ENCODE measurements around the gene PDE11A.

The PDE11A gene

DNA sequence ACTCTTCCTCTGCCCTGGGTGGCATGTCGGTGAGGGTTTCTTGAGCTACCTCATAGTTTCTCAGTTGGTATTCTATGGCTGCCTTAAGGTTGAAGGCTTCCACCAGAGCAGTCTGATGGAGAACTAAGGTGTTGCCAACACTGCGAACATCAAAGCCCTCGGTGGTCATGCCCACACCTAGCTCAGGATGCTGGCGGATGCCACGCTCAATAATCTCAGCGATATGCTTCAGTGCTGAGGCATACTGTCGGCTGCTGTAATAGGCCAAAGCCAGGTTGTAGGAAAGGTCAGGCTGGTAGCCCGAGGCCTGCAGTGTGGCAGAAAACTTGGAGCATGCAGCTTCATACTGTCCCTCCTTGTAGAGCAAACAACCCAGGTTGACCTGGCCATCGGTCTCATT, 454.7 kb downstream of the PDE11A start:
- DNase-seq = no peak

GRCh38 chr2:177616731-177617130, 455.8 kb downstream of the PDE11A start:
- no peak for DNase-seq

- DNase-seq = no peak
These were observed 456.5 kb downstream of the PDE11A start for GRCh38 chr2:177616066-177616465.

DNA sequence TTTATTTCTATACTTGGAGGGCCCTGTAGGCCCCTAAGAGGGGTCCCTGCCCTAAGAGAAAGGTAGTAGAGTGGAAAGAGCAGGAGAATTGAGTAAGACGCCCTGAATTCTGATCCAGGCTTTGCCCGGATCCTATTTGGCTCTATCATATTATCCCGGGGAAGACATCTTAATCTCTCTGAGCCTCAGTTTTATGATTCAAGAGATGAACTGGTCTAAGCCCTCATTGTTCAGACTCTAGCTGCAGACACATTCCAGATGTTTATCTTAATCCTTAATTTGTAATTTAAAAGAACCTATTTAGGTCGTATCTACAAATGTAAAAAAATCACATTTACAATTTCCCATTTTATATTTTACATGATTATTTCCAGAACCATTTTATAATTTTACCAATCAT, 459.9 kb downstream of the PDE11A start:
- no peak for DNase-seq

GRCh38 chr2:177611310-177611886, 461.2 kb downstream of the PDE11A start:
- DNase-seq = no peak

DNA sequence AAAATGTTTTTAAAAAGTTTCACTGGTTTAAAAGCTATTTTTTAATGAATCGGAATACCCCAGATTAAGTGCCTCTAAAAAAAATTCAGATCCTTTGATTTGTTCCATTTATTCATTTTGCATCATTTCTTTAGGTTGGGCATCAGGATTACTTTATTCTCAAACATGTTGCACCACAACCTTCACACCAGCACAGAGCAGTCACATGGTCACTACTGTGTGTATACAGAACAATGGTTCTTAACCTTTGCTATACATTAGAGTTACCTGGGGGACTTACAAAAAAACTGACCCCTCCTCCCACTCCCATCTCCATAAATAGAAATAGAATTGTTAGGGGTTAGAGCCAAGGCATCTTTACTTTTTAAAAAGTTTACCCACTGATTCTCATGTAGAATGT, 461.8 kb downstream of the PDE11A start:
- DNase-seq = no peak

GRCh38 chr2:177606636-177607035, 465.9 kb downstream of the PDE11A start:
- DNase-seq = no peak

DNA sequence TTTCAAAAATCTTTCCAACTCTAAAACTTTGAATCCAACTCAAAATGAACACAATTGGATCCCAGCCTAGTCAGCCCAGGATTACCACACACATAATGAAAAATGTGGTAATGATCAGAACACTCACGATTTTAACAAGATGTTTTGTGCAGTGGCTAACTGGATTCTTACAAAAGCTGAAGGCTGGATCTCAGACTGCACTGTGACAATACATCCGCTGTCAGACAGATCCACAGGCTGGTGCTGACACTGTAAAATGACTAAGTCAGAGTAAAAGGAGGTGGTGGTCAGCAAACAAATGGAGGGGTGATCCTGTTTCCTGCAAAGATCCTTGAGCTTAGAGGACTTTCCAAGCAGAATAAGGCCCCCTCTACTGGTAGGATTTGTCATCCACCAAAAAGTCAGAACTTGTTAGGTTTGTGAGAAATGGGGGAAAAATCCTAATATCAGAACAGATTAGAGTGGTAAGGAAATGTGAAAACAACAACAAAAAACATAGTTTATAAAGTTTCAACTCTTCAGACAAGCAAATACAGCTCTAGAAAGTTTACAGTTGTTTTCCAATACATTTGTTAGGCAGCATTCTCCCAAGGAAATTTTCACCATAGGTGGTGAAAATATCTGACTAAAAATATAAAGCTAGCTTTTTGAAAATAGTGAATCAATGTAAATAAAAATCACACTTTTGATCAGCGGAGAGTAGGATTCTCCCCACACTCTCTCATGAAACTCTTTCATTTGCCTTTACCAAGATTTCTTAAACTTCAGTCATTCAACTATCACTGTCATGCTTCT, 468.1 kb downstream of the PDE11A start:
- peak; percentile 19 for DNase-seq

GRCh38 chr2:177603768-177604167, 468.8 kb downstream of the PDE11A start:
- no peak for DNase-seq

- no peak for DNase-seq
These were observed 469.4 kb downstream of the PDE11A start for GRCh38 chr2:177603181-177603580.

DNA sequence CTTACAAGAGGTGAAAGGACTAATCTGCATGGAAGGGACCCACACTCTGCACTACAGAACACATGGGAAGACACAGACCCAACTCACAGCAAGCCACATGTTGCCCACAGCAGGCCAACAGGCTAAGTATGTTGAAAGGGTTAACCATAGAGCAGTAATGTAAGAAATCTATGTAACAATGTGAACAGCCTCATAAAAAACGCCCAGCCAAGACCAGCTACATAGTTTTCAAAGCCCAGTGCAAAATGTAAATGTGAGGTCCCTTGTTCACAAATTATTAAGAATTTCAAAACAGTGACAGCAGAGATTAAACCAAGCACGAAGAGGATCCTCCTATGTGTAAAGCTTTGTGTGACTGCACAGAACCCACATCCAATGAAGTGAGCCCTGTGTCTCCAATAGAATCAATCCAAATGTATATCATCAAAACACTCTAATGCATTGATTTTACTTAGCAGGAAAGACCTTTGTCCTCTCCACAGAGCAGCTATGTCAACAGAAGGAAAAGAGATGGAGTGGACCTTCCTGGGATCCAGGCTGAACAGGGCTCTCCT, 469.9 kb downstream of the PDE11A start:
- DNase-seq = no peak

- no peak for DNase-seq
These were observed 471.7 kb downstream of the PDE11A start for GRCh38 chr2:177600917-177601316.

DNA sequence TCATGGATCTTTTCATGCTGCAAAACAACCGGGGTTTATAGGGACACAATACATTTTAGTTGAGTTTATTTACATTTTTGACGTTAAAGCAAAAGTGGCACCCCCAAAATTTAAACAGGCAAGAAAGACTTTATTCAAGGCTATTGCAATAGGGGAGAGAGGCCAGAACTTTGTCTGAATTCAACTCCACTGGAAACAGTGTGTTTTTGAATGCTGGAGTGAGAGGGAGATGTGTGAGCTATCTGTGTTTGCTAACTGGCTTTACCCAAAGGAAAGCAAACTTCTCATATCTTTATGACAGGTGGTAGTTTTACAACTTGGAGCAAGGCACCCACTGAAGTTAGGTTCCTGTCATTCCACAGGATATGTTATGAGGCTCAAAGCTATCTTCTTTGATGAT, 472.6 kb downstream of the PDE11A start:
- DNase-seq = no peak

GRCh38 chr2:177599139-177599688, 473.4 kb downstream of the PDE11A start:
- DNase-seq = no peak

GRCh38 chr2:177598326-177599138, 474.0 kb downstream of the PDE11A start:
- DNase-seq = no peak

- DNase-seq = no peak
These were observed 474.8 kb downstream of the PDE11A start for GRCh38 chr2:177597759-177598158.

GRCh38 chr2:177596866-177597265, 475.7 kb downstream of the PDE11A start:
- DNase-seq = no peak

DNA sequence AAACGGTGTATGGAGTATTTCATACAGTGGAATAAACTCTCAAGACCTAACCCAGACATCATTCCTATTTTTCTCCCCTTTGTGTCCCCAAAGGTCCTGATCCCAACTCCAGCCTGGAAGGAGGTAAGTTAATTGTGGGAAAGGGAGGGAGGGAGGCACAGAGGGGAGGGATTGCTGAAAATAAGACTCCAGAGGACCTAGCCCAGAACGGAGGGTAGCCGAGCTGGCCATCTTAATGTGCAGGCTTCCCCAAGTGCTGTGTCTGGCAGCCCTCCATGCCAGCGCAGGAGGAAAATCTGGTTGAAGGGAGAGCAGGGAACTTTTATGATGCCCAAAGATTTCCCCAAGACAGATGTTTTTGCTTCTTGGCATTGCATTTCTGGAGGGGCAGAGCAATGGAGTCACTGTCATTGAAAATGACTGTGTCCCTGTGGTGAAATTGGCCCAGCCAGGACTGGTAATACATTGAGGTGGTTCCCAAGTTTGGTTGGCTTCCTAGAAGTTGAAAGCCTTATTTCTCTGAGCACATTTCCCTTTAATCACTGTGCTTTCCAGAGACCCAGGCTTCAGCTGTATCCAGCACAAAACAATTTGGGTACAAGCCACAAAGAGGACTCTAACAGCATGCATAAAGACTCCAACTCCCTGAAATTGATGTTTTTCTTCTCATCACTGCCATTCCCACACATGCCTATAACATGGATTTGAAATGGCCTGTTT, 477.3 kb downstream of the PDE11A start:
- DNase-seq = no peak

GRCh38 chr2:177593402-177593801, 479.2 kb downstream of the PDE11A start:
- no peak for DNase-seq

DNA sequence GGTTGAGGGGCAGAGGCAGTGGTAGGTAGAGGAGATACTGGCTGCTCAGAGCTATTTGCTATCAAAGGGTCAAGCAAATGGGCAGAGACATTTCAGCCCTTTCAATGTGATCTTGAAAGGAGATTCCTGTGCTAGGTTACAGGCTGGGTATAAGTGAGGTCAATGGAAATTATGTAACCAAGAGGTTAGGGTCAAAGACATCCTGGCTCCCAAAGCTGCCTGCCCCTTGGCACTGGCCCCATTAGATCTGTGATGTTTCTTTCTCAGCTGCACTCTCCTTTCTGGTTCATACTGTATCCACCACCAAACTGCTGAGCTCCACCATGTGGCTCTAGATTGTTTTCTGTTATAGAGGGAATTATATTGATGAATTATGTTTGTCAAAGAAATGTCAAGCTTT, 479.6 kb downstream of the PDE11A start:
- DNase-seq = no peak

DNA sequence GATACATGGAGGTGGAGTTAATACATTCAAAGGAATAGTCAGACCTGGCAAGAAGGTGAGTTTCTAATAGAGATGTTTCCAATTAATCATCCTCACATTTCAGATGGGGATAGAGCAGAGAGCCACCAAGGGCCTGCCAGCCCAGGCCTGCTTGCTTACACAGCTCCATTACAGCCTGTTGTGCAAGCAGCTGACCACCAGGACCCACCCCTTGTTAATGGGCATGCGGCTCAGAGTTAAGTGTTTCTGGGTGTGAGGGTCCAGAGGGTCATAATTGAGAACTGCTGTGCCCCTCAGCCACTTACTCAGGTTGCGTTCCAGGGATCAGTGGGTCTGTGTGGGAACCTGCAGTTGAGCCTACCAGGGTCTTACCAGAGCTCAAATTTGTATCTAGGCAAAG, 480.2 kb downstream of the PDE11A start:
- no peak for DNase-seq

GRCh38 chr2:177589186-177589585, 483.4 kb downstream of the PDE11A start:
- DNase-seq = no peak

- DNase-seq = no peak
These were observed 483.9 kb downstream of the PDE11A start for GRCh38 chr2:177588671-177589070.

Measured in CD4-positive, alpha-beta T cell treated with Interleukin-10 for 1 hour (primary cell).